DMS153 (cell line): Measurements from ENCODE around the gene PHF20.
A peak's percentile ranks its signal among the peaks of the same experiment; 100 is the strongest.
"Not testable (repeated sequence)": the region's sequence is repeated elsewhere in the genome, so short reads cannot be mapped to it uniquely, and the experiment has no call there.

Experiments used
- DNase-seq: peaks from one replicate; lab custom pipeline; 2025; lab: John Stamatoyannopoulos, UW

PHF20 gene

GRCh38 chr20:35839904-35840303, 68.1 kb downstream of the PHF20 start:
- DNase-seq = no peak

- no peak for DNase-seq
Measured at GRCh38 chr20:35840421-35840820, 68.6 kb downstream of the PHF20 start.

GRCh38 chr20:35842361-35842760, 70.5 kb downstream of the PHF20 start:
- DNase-seq = no peak

DNA sequence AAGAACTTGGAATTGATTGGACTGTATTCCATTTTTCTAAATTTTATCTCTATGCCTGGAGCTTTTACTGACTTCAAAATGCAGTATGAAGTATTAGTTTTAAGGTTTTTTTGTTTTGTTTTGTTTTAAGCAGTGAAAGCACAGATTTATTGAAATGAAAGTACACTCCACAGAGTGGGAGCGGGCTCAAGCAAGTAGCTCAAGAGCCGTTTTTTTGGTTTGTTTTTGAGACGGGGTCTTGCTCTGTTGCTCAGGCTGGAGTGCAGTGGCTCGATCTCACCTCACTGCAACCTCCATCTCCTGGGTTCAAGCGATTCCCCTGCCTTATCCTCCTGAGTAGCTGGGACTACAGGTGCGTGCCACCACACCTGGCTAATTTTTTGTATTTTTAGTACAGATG, 72.1 kb downstream of the PHF20 start:
- DNase-seq = not testable (repeated sequence)

GRCh38 chr20:35845561-35845960, 73.7 kb downstream of the PHF20 start:
- no peak for DNase-seq

GRCh38 chr20:35849706-35850105, 77.9 kb downstream of the PHF20 start:
- DNase-seq = no peak

- DNase-seq = not testable (repeated sequence)
Measured at GRCh38 chr20:35851659-35852058, 79.8 kb downstream of the PHF20 start.

DNA sequence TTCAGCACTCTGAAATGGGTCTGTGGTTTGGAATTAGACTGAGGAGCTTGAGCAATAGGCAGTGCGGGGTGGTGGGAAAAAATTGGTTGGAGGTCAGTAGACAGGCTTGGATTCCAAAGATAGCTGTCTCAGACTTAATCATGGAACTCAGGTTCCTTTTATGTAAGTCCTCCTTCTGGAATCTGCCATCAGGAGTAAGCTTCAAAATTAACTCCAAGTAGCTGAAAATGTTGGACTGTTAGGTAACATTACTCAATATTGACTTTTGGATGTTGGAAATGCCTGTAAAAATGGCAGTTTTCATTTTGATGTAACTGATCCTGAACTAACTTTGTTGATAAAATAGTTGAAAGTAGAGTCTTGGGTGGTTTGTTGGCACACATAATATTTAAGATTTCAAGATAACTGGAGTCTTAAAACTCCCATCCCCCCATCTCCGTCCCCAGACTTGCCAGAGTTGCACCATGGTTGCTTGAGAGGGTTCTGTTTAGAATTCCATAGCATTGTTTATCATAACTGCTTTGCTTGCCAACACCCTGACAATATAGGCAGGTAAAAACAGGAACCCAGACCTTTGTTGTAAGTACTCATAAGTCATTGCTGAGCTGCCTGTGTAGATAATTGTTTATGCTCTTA, 83.0 kb downstream of the PHF20 start:
- no peak for DNase-seq

GRCh38 chr20:35855641-35856040, 83.8 kb downstream of the PHF20 start:
- not testable (repeated sequence) for DNase-seq

GRCh38 chr20:35856866-35857265, 85.1 kb downstream of the PHF20 start:
- DNase-seq = no peak

GRCh38 chr20:35866418-35867202, 94.8 kb downstream of the PHF20 start:
- no peak for DNase-seq

DNA sequence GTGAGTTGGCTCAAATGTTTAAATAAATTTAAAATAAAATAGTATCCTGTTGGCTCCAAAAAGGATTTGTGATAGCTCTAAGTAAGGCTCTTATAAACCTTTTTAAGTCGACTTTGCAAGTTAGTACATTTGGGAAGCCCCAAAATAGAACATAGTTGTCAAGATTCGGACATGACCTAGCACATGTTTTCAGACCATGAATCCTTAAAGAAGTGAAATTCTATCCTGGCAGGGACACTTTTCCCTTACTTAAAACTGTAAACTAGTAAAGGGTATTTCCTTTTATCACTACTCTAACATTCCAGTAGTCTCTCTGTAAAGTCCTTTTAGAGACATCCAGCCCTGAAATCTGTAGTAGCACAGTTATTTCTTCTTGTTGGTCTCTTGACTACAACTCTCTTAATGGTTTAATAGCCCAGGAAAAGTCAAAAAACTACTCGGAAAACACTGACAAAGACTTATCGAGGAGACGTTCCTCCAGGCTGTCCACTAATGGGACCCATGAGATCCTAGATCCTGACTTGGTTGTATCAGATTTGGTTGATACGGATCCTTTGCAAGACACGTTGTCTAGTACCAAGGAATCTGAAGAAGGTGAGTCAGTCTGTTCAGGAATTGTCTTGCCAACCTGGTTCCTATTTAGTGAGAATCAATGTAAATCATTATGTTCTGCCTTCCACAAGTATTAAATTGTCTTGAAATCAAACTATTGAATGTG, 98.9 kb downstream of the PHF20 start:
- DNase-seq = no peak

GRCh38 chr20:35871259-35871771, 99.5 kb downstream of the PHF20 start:
- no peak for DNase-seq

GRCh38 chr20:35876033-35876320, 104.2 kb downstream of the PHF20 start:
- DNase-seq = no peak

GRCh38 chr20:35877611-35878010, 105.8 kb downstream of the PHF20 start:
- no peak for DNase-seq

DNA sequence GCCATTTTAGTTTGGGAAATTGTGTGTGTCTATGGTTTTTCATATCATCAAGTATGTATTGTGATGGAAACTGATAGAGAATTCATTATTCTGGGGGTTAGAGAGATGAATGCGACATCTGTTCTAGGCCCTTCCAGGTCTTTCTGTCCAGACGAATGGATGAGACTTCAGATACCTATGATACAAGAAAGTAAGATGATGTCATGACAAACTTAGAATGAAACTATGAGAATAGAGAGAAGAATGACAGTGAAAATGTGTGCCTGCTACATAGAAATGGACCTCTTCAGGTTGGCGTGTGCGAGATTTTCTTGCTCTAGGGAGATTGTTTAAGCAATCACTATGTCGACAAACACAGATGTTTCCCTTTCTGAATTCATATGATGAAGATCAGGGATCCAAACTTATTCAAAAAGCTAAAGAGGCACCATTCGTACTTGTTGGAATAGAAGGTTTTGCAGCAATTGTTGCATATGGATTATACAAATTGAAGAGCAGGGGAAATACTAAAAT, 106.4 kb downstream of the PHF20 start:
- DNase-seq = no peak

DNA sequence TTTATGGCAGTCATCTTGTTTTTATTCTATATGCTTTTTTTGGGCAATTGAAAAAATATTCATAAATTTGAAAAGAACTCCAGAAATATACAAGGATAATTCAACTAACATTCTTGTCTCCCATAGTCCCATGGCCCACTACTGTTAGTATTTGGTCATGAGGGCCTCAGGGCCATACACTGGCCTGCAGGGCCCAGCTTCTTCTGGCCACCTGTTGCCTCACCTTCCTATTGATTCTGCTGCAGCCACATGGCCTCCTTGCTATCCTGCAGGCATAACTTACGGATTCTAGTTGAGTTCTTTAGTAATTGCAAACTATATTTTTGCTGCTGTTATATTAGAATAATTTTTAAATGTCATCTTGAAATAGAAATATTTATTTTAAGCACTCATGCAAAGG, 109.9 kb downstream of the PHF20 start:
- DNase-seq = no peak

- not testable (repeated sequence) for DNase-seq
Measured at GRCh38 chr20:35882427-35883161, 110.8 kb downstream of the PHF20 start.

- no peak for DNase-seq
Measured at GRCh38 chr20:35883336-35883777, 111.5 kb downstream of the PHF20 start.

DNA sequence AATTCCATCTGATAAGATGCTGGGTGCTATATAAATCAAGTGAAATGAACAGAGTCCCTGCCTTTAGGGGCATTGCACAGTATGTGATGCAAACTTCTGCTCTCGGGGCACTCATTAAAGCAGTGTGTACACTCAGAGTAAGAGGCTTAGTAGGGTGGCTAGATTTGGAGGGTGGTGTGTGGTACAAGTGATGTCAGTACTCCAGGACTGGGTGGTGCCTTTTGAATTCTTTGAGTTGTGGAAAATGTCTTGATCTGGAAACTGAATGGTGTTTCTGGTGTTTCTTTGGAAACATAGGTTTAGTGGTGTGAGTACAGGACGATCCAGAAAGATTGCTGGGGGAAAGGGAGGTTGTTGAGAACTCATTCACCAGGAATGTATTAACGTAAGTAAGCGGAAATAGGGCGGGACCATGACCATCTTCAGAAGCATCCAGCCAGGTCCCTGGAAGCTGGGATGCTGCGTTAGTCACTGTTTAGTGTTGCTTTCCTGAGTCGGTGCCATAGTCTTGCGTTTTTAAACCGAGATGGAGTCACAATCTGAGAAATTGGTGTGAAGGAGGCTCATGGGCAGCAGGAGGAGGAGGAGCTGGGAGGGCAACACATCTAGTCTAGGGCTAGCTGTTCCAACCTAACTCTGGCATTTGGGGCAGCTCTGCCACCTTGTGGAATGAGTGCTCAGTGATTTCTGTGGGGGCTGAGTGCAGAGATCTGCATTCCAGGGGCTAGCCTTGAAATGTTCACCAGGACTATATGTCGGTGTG, 112.1 kb downstream of the PHF20 start:
- DNase-seq = peak; percentile 5

- DNase-seq = no peak
Measured at GRCh38 chr20:35884541-35884865, 112.7 kb downstream of the PHF20 start.
